ENCODE results near the gene PXDN. TPM values are rescaled to one million over a fixed set of nuclear protein-coding genes. Genes with fewer than 3 reads are reported as not detected.

Gene PXDN
- total and polyA plus RNA-seq, 10 of the 15 experiments (the other 5 are each of a cell fraction or from before 2014, with no cell fraction given) = 0.12 to 0.69 (median 0.23) TPM; not detected in 5

DNA sequence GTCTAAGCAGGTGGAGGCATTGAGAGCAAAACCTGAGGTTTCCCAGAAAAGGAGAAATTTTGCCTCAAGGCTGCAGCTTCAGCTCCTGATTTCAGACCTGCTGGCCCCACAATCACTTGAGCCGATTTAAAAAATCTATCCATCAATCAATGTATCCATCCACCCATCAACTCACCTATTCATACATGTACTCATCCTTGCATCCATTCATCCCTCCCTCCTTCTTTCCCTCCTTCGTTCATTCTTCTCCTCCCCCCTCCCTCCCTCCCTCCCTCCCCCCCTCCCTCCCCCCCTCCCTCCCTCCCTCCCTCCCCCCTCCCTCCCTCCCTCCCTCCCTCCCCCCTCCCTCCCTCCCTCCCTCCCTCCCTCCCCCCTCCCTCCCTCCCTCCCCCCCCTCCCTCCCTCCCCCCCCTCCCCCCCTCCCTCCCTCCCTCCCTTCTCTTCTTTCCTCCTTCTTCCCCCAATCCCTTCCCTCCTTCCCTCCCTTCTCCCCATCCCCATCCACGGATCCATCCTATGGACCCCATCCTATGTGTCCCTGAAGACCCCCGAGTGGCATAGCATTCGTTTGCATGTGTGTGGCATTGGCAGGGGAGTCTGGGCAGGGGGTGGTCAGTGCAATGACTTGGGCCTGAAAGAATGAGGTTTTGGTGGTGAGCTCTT lies 6.1 kb upstream of the PXDN start:
- CTCF ChIA-PET = no interaction called here
- Histone ChIP-seq H3K4me2 (ENCODE audit: control insufficient read depth, insufficient read depth) (no peak overlapping the region), H3K9me3 (replicated peaks; ENCODE audit: control insufficient read depth, insufficient read depth, low read length) (no peaks in the 10 kb centered on the region; the same call in 2 of the 3 replicates), H3K36me3 (ENCODE audit: control insufficient read depth in 2 of 2, insufficient read depth in 2 of 2, low read length in 1 of 2) (no peaks in the 10 kb centered on the region), H4K20me1 (ENCODE audit: control insufficient read depth, insufficient read depth) (no peaks in the 10 kb centered on the region), H3K9ac (ENCODE audit: control insufficient read depth, insufficient read depth, low read length) (no peak overlapping the region), H3K4me1 (ENCODE audit: control insufficient read depth, insufficient read depth, low read length) (no peaks in the 10 kb centered on the region), H3K27me3 (replicated peaks in 1 of 2; ENCODE audit: control insufficient read depth in 2 of 2, insufficient read depth in 2 of 2, low read length in 1 of 2) (no peaks in the 10 kb centered on the region), H3K4me3 (no peak overlapping the region), H3K79me2 (ENCODE audit: control insufficient read depth, insufficient read depth, low read length) (no peaks in the 10 kb centered on the region), H3K27ac (ENCODE audit: control insufficient read depth, insufficient read depth) (no peak overlapping the region), H2AFZ (ENCODE audit: control insufficient read depth, low read depth, low read length) (no peak overlapping the region)
- ATAC-seq (no peak), FAIRE-seq (no peak), DNase-seq (ENCODE audit: low read depth, low spot score) (no peak)
- no TSS peak for BruUV-seq (replicated peaks)
- RAD21 ChIA-PET (ENCODE audit: unreplicated experiment) = no interaction called here
- POLR2A ChIA-PET = no interaction called here
- in situ Hi-C loops (cut with MboI) = no loop called here
- SMC1A ChIA-PET (ENCODE audit: uncharacterized antibody, unreplicated experiment) = interaction anchor here (1.0 to 1.4 kb wide), 2 partner anchors 14 to 19 kb away, joined by 3 to 5 read pairs; no protein-coding TSS in a partner anchor
- TF ChIP-seq, protein P1, sequence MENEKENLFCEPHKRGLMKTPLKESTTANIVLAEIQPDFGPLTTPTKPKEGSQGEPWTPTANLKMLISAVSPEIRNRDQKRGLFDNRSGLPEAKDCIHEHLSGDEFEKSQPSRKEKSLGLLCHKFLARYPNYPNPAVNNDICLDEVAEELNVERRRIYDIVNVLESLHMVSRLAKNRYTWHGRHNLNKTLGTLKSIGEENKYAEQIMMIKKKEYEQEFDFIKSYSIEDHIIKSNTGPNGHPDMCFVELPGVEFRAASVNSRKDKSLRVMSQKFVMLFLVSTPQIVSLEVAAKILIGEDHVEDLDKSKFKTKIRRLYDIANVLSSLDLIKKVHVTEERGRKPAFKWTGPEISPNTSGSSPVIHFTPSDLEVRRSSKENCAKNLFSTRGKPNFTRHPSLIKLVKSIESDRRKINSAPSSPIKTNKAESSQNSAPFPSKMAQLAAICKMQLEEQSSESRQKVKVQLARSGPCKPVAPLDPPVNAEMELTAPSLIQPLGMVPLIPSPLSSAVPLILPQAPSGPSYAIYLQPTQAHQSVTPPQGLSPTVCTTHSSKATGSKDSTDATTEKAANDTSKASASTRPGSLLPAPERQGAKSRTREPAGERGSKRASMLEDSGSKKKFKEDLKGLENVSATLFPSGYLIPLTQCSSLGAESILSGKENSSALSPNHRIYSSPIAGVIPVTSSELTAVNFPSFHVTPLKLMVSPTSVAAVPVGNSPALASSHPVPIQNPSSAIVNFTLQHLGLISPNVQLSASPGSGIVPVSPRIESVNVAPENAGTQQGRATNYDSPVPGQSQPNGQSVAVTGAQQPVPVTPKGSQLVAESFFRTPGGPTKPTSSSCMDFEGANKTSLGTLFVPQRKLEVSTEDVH (IDR thresholded peaks at IDR 0.05; ENCODE audit: low read depth, partially characterized antibody) = no peak
- TF ChIP-seq IKZF1 (conservative IDR thresholded peaks at IDR 0.05) = no peak
- TF ChIP-seq PML (IDR thresholded peaks at IDR 0.05; ENCODE audit: low read length) = no peak
- no peak for TF ChIP-seq SMAD5 (IDR thresholded peaks at IDR 0.05; ENCODE audit: low read depth)
- no peak for TF ChIP-seq BMI1 (IDR thresholded peaks at IDR 0.05; ENCODE audit: borderline replicate concordance)
- TF ChIP-seq, protein P2, sequence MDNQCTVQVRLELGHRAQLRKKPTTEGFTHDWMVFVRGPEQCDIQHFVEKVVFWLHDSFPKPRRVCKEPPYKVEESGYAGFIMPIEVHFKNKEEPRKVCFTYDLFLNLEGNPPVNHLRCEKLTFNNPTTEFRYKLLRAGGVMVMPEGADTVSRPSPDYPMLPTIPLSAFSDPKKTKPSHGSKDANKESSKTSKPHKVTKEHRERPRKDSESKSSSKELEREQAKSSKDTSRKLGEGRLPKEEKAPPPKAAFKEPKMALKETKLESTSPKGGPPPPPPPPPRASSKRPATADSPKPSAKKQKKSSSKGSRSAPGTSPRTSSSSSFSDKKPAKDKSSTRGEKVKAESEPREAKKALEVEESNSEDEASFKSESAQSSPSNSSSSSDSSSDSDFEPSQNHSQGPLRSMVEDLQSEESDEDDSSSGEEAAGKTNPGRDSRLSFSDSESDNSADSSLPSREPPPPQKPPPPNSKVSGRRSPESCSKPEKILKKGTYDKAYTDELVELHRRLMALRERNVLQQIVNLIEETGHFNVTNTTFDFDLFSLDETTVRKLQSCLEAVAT (IDR thresholded peaks at IDR 0.05) = no peak
- TF ChIP-seq KAT2A (conservative IDR thresholded peaks at IDR 0.05; ENCODE audit: control insufficient read depth, low read depth, low read length) = no peak
- TF ChIP-seq, protein P3, sequence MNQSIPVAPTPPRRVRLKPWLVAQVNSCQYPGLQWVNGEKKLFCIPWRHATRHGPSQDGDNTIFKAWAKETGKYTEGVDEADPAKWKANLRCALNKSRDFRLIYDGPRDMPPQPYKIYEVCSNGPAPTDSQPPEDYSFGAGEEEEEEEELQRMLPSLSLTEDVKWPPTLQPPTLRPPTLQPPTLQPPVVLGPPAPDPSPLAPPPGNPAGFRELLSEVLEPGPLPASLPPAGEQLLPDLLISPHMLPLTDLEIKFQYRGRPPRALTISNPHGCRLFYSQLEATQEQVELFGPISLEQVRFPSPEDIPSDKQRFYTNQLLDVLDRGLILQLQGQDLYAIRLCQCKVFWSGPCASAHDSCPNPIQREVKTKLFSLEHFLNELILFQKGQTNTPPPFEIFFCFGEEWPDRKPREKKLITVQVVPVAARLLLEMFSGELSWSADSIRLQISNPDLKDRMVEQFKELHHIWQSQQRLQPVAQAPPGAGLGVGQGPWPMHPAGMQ (IDR thresholded peaks at IDR 0.05; ENCODE audit: borderline replicate concordance) = no peak
- no peak for TF ChIP-seq MYC (IDR thresholded peaks at IDR 0.05; ENCODE audit: insufficient read depth, insufficient read length, insufficient replicate concordance, low read length, severe bottlenecking)
- TF ChIP-seq TAF1 (IDR thresholded peaks at IDR 0.05; ENCODE audit: borderline replicate concordance, low read depth, low read length) = no peak
- TF ChIP-seq SIX5 (IDR thresholded peaks at IDR 0.05; ENCODE audit: low read depth, low read length, severe bottlenecking) = no peak
- intact Hi-C loops (cut with micrococcal nuclease; ENCODE audit: unreplicated experiment) = no loop called here
- WGBS (ENCODE audit: insufficient coverage, insufficient replicate concordance, low lambda C conversion rate, missing lambda C conversion rate) = 33% methylated on average over 3 of the region's 5 CpGs

Data from GM12878 (cell line).